ENCODE measurements around the gene NFYB. TPM values are rescaled to one million over a fixed set of nuclear protein-coding genes. Genes with fewer than 3 reads are reported as not detected.
A peak's percentile ranks its signal among the peaks of the same experiment; 100 is the strongest.

The NFYB gene
- total RNA-seq, 1 donor from 2014 or later, result 62.8 TPM

- Histone ChIP-seq H3K9me3 (no peaks in the 10 kb centered on the region), H3K27me3 (no peaks in the 10 kb centered on the region), H3K4me1 (peaks cover 0 to 25% of the 10 kb centered on the region in 2 donors), H3K27ac (no peak overlapping the region), H3K36me3 (peaks cover 13 to 25% of the 10 kb centered on the region in 2 donors), H3K4me3 (peak overlapping the region in 1 of 2 donors; percentile 10)
- TF ChIP-seq CTCF (IDR thresholded peaks at IDR 0.05), result no peak
- intact Hi-C loops (cut with DNase I), result no loop called here
- no peak for DNase-seq (ENCODE audit: low spot score in 2 of 2)
These were observed 4.1 kb downstream of the NFYB start for GRCh38 chr12:104133866-104134265.

GRCh38 chr12:104133321-104133720, 4.7 kb downstream of the NFYB start:
- no peak for TF ChIP-seq CTCF (IDR thresholded peaks at IDR 0.05)
- intact Hi-C loops (cut with DNase I), result no loop called here

DNA sequence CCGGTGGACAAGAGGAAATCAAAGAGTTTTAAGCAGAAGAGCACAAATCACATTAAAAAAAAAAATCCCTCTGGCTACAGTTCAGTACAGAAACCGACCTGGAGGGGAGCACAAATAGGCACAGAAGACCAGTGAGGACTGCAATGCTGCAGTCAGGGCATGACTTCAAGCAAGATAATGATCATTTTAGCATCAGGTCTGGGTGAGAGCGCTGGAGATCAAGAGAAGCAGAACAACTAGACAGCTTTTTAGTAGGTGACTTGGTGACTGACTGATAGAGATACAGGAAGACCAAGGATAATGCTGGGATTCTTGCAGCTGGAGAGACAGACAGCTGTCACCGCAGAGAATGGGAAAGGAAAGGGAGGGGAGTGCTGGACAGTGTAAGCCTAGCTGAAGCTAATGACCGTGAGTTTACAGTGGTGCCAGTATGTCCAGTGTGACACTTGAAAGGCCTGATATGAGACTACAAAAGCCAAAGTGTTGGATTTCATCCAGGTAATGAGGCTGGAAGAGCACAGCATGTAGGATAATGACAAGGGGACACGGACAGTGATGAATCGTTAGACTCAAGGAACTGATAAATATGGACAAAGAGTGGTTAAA, 5.6 kb downstream of the NFYB start:
- H3K4me3 ChIP-seq, result no peak overlapping the region
- H3K27ac ChIP-seq, result no peak overlapping the region
- no peak for TF ChIP-seq CTCF (IDR thresholded peaks at IDR 0.05)
- peaks cover 0 to 20% of the 10 kb centered on the region in 2 donors for H3K4me1 ChIP-seq
- intact Hi-C loops (cut with DNase I), result no loop called here
- no peak for DNase-seq (ENCODE audit: low spot score in 2 of 2)
- H3K36me3 ChIP-seq, result peaks cover 13 to 37% of the 10 kb centered on the region in 2 donors
- H3K9me3 ChIP-seq, result no peaks in the 10 kb centered on the region
- no peaks in the 10 kb centered on the region for H3K27me3 ChIP-seq

More at GRCh38 chr12:104133321-104133720, 4.7 kb downstream of the NFYB start:
- H3K27ac ChIP-seq, result no peak overlapping the region
- no peak overlapping the region for H3K4me3 ChIP-seq
- no peaks in the 10 kb centered on the region for H3K27me3 ChIP-seq
- H3K9me3 ChIP-seq, result no peaks in the 10 kb centered on the region
- peaks cover 0 to 20% of the 10 kb centered on the region in 2 donors for H3K4me1 ChIP-seq
- no peak for DNase-seq (ENCODE audit: low spot score in 2 of 2)
- peaks cover 13 to 29% of the 10 kb centered on the region in 2 donors for H3K36me3 ChIP-seq

DNA sequence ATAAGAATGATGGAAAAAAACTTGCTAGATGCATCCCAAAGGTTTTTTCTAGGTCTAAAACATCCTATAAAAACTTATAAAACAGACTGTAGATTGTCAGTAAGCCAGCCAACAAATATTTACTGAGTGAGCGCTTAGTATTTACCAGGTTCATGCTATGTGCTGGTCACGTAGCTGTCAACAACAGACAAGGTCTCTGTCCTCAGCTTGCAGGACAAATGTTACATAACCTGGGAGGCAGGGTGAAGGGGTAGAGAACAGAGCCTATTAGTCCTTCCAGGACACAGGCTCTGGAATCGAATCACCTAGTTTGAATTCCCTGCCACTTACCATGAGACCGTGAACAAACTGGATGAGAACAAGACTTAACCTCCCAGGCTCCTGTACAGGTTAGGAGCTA, 6.4 kb downstream of the NFYB start:
- TF ChIP-seq CTCF (IDR thresholded peaks at IDR 0.05), result no peak
- H3K4me3 ChIP-seq, result no peak overlapping the region
- H3K4me1 ChIP-seq, result peaks cover 0 to 20% of the 10 kb centered on the region in 2 donors
- no peaks in the 10 kb centered on the region for H3K27me3 ChIP-seq
- H3K36me3 ChIP-seq, result peaks cover 18 to 44% of the 10 kb centered on the region in 2 donors
- no peak for DNase-seq (ENCODE audit: low spot score in 2 of 2)
- H3K9me3 ChIP-seq, result no peaks in the 10 kb centered on the region
- no peak overlapping the region for H3K27ac ChIP-seq
- intact Hi-C loops (cut with DNase I), result no loop called here

GRCh38 chr12:104130760-104131159, 7.2 kb downstream of the NFYB start:
- intact Hi-C loops (cut with DNase I), result no loop called here
- DNase-seq (ENCODE audit: low spot score in 2 of 2), result no peak
- Histone ChIP-seq H3K36me3 (peaks cover 18 to 52% of the 10 kb centered on the region in 2 donors), H3K4me1 (peaks cover 0 to 15% of the 10 kb centered on the region in 2 donors), H3K27ac (no peak overlapping the region), H3K27me3 (no peaks in the 10 kb centered on the region), H3K4me3 (no peak overlapping the region), H3K9me3 (no peaks in the 10 kb centered on the region)
- no peak for TF ChIP-seq CTCF (IDR thresholded peaks at IDR 0.05)

Measured in ascending aorta (tissue), 2 donors.